ENCODE data around the gene CDIPT. TPM values are rescaled to one million over a fixed set of nuclear protein-coding genes. Genes with fewer than 3 reads are reported as not detected.

CDIPT gene
- total RNA-seq, 2 donors from 2014 or later: 135 to 138 TPM

DNA sequence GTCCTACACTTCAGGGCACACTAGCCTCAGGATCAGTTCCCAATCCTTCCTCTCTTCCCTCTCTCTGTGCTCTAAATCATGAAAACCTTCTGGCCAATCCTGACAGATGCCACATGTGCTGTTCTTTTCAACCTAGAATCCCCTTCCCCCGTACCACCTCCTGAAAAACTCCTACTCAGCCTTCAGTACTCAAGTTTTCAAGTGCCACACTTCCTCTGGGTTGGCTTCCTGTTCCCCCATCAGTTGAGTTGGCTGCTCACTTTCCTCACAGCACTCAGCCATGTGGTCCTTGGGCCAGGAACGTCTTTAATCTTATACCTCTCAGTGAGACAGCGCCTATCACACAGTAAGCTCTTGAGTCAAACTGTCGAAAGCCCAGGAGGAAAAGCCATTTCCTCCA is 40.6 kb upstream of the CDIPT start:
- TF ChIP-seq, protein P1, sequence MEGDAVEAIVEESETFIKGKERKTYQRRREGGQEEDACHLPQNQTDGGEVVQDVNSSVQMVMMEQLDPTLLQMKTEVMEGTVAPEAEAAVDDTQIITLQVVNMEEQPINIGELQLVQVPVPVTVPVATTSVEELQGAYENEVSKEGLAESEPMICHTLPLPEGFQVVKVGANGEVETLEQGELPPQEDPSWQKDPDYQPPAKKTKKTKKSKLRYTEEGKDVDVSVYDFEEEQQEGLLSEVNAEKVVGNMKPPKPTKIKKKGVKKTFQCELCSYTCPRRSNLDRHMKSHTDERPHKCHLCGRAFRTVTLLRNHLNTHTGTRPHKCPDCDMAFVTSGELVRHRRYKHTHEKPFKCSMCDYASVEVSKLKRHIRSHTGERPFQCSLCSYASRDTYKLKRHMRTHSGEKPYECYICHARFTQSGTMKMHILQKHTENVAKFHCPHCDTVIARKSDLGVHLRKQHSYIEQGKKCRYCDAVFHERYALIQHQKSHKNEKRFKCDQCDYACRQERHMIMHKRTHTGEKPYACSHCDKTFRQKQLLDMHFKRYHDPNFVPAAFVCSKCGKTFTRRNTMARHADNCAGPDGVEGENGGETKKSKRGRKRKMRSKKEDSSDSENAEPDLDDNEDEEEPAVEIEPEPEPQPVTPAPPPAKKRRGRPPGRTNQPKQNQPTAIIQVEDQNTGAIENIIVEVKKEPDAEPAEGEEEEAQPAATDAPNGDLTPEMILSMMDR (IDR thresholded peaks at IDR 0.05): no peak
- peaks cover 0 to 6% of the 10 kb centered on the region in 2 donors for H3K27me3 ChIP-seq
- DNase-seq (ENCODE audit: low spot score): no peak
- no peaks in the 10 kb centered on the region for H3K36me3 ChIP-seq
- no peak overlapping the region for H3K27ac ChIP-seq
- no peak overlapping the region for H3K4me3 ChIP-seq
- H3K9me3 ChIP-seq: no peaks in the 10 kb centered on the region
- H3K4me1 ChIP-seq: peaks cover 0 to 25% of the 10 kb centered on the region in 2 donors

DNA sequence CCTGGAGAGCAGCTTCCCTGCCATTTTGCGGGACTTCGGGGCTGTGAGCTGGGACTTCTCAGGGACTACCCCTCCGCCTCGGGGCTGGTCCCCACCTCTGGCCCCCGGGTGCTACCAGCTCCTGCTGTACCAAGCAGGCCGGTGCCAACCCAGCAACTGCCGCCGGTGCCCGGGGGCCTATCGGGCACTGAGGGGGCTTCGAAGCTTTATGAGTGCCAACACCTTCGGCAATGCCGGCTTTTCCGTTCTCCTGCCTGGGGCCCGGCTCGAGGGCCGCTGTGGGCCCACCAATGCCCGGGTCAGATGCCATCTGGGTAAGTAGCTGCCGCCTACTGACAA is 38.5 kb upstream of the CDIPT start:
- DNase-seq (ENCODE audit: low spot score): no peak
- Histone ChIP-seq H3K27me3 (peaks cover 7 to 8% of the 10 kb centered on the region in 2 donors), H3K36me3 (no peaks in the 10 kb centered on the region), H3K4me3 (peak overlapping the region in 1 of 2 donors; percentile 60), H3K27ac (no peak overlapping the region), H3K4me1 (peaks cover 0 to 26% of the 10 kb centered on the region in 2 donors), H3K9me3 (no peaks in the 10 kb centered on the region)
- TF ChIP-seq, protein P1 (IDR thresholded peaks at IDR 0.05): no peak

- Histone ChIP-seq H3K4me3 (peak overlapping the region in 1 of 2 donors; percentile 60), H3K36me3 (no peaks in the 10 kb centered on the region), H3K27me3 (peaks cover 7 to 8% of the 10 kb centered on the region in 2 donors), H3K4me1 (peaks cover 0 to 26% of the 10 kb centered on the region in 2 donors), H3K27ac (no peak overlapping the region), H3K9me3 (no peaks in the 10 kb centered on the region)
- TF ChIP-seq, protein P1 (IDR thresholded peaks at IDR 0.05): no peak
- DNase-seq (ENCODE audit: low spot score): no peak
These were observed 38.0 kb upstream of the CDIPT start for GRCh38 chr16:29900888-29901606.

GRCh38 chr16:29900102-29900887 is 37.3 kb upstream of the CDIPT start, which contains the start of gene ASPHD1:
ASPHD1 (plus strand) TSS chr16:29900488; CDS start chr16:29900972, 484 bp downstream.
- H3K4me1 ChIP-seq: peaks cover 0 to 26% of the 10 kb centered on the region in 2 donors
- TF ChIP-seq, protein P1 (IDR thresholded peaks at IDR 0.05): no peak
- peak within 1 kb of the TSS; percentile 40 to 60 for H3K4me3 ChIP-seq
- no peak for DNase-seq (ENCODE audit: low spot score)
- H3K27ac ChIP-seq: no peak within 1 kb of the TSS
- H3K9me3 ChIP-seq: no peaks in the 10 kb centered on the region
- peaks cover 7 to 8% of the 10 kb centered on the region in 2 donors for H3K27me3 ChIP-seq
- H3K36me3 ChIP-seq: no peaks in the 10 kb centered on the region

- H3K4me3 ChIP-seq: peak within 1 kb of the TSS; percentile 40 to 60
- H3K9me3 ChIP-seq: no peaks in the 10 kb centered on the region
- TF ChIP-seq, protein P1 (IDR thresholded peaks at IDR 0.05): no peak
- H3K36me3 ChIP-seq: no peaks in the 10 kb centered on the region
- peak; percentile 59 for DNase-seq (ENCODE audit: low spot score)
- H3K27me3 ChIP-seq: peaks cover 7 to 8% of the 10 kb centered on the region in 2 donors
- H3K4me1 ChIP-seq: peaks cover 0 to 26% of the 10 kb centered on the region in 2 donors
- H3K27ac ChIP-seq: no peak within 1 kb of the TSS
These were observed 36.6 kb upstream of the CDIPT start, which contains the start of gene SEZ6L2 for GRCh38 chr16:29899516-29900101. SEZ6L2 (minus strand) TSS chr16:29899550; CDS start chr16:29899019, 531 bp downstream.
